ENCODE results near the gene AP1M1.
"Not testable (repeated sequence)": the region's sequence is repeated elsewhere in the genome, so short reads cannot be mapped to it uniquely, and the experiment has no call there.

The AP1M1 gene

GRCh38 chr19:16197622-16198369, at the start of gene AP1M1:
AP1M1 (plus strand) TSS chr19:16197911; CDS start chr19:16198027, 116 bp downstream.
- peak; percentile 93 to 98 (median 96) for DNase-seq

DNA sequence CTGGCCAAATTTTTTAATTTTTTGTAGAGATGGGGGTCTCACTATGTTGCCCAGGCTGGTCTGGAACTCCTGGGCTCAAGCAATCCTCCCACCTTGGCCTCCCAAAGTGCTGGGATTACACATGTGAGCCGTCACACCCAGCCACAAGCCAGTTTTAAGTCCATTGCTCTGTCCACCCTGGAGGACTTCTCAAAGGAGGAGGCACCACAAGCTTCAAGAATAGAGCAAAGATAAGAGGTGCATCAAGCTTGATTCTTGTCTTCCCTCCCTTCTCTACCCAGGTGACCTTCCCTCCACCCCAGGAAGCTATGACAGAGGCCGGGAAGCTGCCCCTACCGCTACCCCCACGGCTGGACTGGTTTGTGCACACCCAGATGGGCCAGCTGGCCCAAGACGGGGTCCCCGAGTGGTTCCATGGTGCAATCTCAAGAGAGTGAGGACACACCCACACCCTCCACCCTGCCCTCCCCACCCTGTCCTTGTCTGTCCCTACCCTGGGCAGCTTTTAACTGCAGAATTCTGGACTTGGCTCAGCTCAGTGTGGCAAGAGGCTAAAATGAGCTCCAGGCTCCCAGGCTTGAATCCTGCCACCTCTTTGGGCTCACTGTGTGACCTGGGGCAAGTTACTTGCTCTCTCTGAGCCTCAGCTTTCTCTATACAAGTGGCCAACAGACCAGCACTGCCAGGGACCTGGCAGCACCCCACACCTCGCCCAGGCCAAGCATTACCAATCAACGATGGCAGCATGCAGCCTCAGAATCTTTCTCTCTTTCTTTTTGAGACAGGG, 49.1 kb upstream of the AP1M1 start:
- no peak for DNase-seq

GRCh38 chr19:16153582-16154336, 44.0 kb upstream of the AP1M1 start:
- no peak for DNase-seq

DNA sequence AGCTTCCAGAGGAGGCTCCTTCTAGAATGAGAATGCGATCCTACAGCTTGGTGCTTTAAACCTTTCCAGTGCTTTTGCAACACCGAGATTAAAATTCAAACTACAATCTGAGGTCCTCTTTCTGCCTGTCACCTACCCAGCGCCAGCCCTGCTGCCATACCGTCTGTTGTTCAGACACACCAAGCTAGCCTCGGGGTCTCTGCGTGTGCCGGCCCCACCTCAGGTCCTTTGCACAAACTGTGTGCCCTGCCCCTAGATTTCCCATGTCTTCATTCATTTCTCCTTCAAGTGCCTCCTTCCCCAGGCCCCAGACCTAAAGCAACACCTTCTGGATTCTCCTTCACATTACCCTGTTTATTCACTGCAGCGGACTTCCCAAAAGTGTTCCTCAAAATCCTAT, 43.2 kb upstream of the AP1M1 start:
- no peak for DNase-seq

DNA sequence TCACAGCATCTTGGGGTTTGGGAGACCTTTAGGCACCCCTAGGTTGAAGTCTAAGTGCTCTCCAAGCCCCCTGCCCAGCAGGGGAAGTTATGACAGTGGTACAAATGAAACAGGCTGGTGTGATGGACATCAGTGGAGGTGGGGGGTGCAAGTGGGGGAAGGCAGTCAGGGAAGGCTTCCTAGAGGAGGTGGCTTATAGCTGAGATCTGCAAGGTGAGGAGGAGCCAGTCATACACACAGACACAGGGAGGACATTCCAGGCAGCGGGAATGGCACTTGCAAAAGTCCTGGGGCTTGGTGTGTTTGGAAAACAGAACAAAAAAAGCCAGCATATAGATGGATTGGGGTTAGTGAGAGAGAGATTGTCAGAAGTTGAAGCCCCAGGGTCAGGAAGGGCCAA, 42.6 kb upstream of the AP1M1 start:
- no peak for DNase-seq

DNA sequence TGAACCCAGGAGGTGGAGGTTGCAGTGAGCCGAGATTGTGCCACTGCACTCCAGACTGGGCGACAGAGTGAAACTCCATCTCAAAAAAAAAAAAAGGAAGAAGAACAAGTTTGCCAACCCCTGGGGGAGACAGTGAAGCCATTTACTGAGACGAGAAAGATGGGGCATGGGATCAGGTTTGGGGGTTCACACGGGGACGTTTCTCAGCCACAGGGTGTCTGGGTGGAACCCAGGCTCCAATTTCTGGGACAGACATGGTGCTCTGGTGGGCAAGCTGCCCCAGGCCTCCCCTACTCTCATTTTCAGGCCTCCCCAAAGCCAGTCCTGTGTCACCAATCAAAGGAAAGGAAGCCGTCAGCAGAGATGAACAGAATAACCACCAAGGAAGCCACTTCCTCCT, 40.8 kb upstream of the AP1M1 start:
- DNase-seq: no peak

- no peak for DNase-seq
These were observed 40.1 kb upstream of the AP1M1 start for GRCh38 chr19:16157601-16158000.

DNA sequence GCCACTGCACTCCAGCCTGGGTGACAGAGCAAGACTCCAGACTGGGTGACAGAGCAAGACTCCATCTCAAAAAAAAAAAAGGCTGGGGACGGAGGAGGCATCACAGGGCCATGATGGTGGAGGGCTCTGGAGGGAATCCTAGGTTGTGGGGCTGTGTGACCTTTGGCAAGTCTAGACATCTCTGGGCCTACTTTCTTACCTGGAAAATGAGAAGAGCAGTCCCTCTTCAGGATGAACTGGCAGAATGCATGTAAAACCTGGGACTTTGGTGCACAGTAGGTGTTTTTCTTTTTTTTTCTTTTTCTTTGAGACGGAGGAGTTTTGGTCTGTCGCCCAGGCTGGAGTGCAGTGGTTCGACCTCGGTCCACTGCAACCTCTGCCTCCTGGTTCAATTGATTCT, 38.1 kb upstream of the AP1M1 start:
- no peak for DNase-seq

- no peak for DNase-seq
These were observed 37.2 kb upstream of the AP1M1 start for GRCh38 chr19:16160445-16160942.

GRCh38 chr19:16160943-16161560, 36.7 kb upstream of the AP1M1 start:
- no peak for DNase-seq

DNA sequence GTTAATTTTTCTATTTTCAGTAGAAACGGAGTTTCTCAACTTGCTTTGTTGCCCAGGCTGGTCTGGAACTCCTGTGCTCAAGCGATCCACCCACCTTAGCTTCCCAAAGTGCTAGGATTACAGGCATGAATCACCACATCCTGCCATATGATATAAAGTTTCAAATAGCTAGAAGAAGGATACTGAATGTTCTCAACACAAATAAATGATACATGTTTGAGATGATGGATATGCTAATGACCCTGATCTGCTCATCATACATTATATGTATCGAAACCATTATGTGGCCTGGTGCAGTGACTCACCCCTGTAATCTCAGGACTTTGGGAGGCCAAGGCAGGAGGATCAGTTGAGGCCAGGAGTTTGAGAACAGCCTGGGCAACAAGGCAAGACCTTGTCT, 35.9 kb upstream of the AP1M1 start:
- no peak for DNase-seq

DNA sequence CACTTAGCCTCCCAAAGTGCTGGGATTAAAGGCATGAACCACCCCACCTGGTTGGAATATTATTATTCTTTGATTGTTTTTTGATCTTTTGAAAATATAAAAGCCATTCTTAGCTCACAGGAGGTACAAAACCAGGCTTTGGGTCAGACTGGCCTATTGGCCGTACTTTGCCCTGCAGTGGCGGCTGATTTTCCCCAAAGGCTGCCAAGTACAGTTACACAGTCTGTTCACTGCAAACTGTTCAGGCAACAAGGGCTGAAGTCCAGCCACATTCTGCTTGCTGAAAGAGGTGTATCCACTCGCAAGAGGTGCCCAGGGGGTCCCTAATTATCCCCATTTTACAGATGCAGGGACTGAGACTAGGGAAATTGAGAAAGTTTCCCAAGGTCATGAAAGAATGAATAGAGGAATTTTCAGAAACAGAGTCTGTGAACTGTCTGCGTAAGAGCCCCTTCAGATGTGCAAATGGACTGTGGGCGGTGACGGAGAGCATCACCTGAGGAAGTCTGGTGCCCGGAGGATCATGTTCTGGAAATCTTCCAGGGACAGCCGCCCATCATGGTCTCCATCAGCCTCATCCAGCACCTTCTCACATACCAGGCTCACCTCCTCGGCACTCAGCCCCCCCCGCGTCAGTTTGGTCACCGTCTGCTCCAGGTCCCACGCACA, 33.4 kb upstream of the AP1M1 start:
- no peak for DNase-seq

DNA sequence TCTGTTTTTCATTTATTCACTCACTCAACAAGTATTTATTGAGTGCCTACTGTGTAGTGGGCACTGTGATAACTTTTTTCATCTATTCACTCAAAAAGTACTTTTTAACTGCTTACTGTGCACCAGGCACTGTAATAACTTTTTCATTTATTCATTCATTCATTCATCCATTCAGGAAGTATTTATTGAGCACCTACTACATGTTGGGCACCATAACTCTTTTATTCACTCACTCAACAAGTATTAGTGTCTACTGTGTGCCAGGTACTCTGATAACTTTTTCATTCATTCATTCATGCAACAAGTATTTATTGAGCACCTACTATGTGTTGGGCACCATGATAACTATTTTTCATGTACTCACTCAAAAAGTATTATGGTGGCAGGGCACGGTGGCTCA, 31.3 kb upstream of the AP1M1 start:
- no peak for DNase-seq

DNA sequence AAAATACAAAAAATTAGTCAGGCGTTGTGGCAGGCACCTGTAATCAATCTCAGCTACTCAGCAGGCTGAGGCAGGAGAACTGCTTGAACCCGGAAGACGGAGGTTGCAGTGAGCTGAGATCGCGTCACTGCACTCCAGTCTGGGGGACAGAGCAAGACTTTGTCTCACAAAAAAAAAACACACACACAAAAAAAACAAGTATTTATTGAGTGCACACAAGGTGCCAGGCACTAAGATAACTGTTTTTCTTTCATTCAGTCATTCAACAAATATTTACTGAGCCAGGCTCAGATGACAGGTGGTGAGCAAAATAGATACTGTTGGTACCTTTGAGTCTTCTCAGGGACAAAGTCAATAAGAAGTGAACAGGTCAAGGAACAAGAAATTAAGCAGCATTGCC, 30.7 kb upstream of the AP1M1 start:
- DNase-seq: no peak

- DNase-seq: no peak
These were observed 29.1 kb upstream of the AP1M1 start for GRCh38 chr19:16168465-16169081.

GRCh38 chr19:16170134-16170533, 27.6 kb upstream of the AP1M1 start:
- DNase-seq: no peak

DNA sequence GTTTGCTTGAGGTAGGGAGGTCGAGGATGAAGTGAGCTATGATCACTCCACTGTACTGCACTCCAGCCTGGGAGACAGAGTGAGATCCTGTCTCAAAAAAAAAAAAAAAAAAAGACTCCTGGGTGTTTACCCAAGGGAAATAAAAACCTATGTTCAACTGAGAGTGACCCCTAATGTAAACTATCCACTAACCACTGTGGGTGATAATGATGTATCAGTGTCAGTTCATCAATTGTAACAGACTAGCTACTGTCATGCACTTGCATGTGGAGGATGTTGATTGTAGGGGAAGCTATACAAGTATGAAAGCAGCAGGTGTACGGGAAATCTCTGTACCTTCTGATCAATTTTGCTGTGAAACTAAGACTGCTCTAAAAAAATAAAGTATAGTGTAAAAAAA, 21.8 kb upstream of the AP1M1 start:
- no peak for DNase-seq

- DNase-seq: not testable (repeated sequence)
These were observed 18.8 kb upstream of the AP1M1 start for GRCh38 chr19:16178866-16179265.

- no peak for DNase-seq
These were observed 17.1 kb upstream of the AP1M1 start for GRCh38 chr19:16180611-16181010.

DNA sequence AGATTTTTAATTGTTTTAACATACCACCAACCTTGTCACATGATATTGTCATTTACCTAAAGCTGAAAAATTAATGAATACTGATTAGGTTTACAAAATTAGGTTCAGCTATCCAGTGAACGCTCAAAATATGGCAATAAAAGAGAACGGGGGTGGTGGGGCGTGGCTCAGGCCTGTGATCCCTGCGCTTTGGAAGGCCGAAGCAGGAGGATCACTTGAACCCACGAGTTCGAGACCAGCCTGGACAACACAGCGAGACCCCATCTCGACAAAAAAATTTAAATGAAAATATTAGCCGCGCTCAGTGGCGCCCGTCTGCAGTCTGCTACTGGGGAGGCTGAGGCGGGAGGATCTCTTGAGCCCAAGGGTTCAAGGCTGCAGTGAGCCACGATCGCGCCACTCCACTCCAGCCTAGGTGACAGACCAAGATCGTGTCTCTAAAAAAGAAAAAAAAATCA, 13.0 kb upstream of the AP1M1 start:
- DNase-seq: no peak

GRCh38 chr19:16185123-16185767, 12.5 kb upstream of the AP1M1 start, which contains the start of gene FAM32A:
FAM32A (plus strand) TSS chr19:16185410; CDS start chr19:16185443, 33 bp downstream.
- peak; percentile 94 to 98 (median 98) for DNase-seq
